HEK293 (cell line): ENCODE data around the gene NOL7.

Experiments
- GLIS2 ChIP-seq: fragments of 450-650 bp; formaldehyde crosslinking; IDR thresholded peaks from 2 replicates; pipeline ENCODE4 v1.5.1; 2016; ENCODE audit warnings: missing biosample characterization, missing genetic modification characterization
- KLF16 ChIP-seq: fragments of 450-650 bp; formaldehyde crosslinking; IDR thresholded peaks from 2 replicates; pipeline ENCODE4 v1.5.1; 2017; ENCODE audit warnings: missing biosample characterization, missing genetic modification characterization
- KLF17 ChIP-seq: fragments of 450-650 bp; formaldehyde crosslinking; IDR thresholded peaks from 2 replicates; pipeline ENCODE4 v1.5.1; 2016; ENCODE audit warnings: missing biosample characterization, missing genetic modification characterization
- KLF8 ChIP-seq: fragments of 450-650 bp; formaldehyde crosslinking; IDR thresholded peaks from 2 replicates; pipeline ENCODE4 v1.5.1; 2016; ENCODE audit warnings: missing biosample characterization, missing genetic modification characterization
- MEIS1 ChIP-seq: sonication (generic); formaldehyde crosslinking; IDR thresholded peaks from 2 replicates; pipeline ENCODE4 v1.8.1; 2022; ENCODE audit warnings: missing genetic modification reagents, mild to moderate bottlenecking, borderline replicate concordance
- MZF1 ChIP-seq: fragments of 450-650 bp; formaldehyde crosslinking; IDR thresholded peaks from 2 replicates; pipeline ENCODE4 v1.5.1; 2017; ENCODE audit warnings: missing biosample characterization, missing genetic modification characterization, borderline replicate concordance
- PBX3 ChIP-seq: sonication (generic); formaldehyde crosslinking; IDR thresholded peaks from 2 replicates; pipeline ENCODE4 v1.8.1; 2022; ENCODE audit warnings: mild to moderate bottlenecking, moderate library complexity, missing genetic modification reagents
- SCRT1 ChIP-seq: fragments of 450-650 bp; formaldehyde crosslinking; IDR thresholded peaks from 2 replicates; pipeline ENCODE4 v1.5.1; 2016; ENCODE audit warnings: missing biosample characterization, missing genetic modification characterization, borderline replicate concordance
- SP3 ChIP-seq: fragments of 450-650 bp; formaldehyde crosslinking; IDR thresholded peaks from 2 replicates; pipeline ENCODE4 v1.5.1; 2016; ENCODE audit warnings: missing biosample characterization, missing genetic modification characterization
- TRIM28 ChIP-seq: IDR thresholded peaks from 2 replicates; pipeline ENCODE4 v1.6.1; 2011; ENCODE audit warnings: low read length, control low read depth, borderline replicate concordance
- WT1 ChIP-seq: fragments of 450-650 bp; formaldehyde crosslinking; IDR thresholded peaks from 2 replicates; pipeline ENCODE4 v1.5.1; 2016; ENCODE audit warnings: missing biosample characterization, missing genetic modification characterization
- ZBTB17 ChIP-seq: fragments of 450-650 bp; formaldehyde crosslinking; IDR thresholded peaks from 2 replicates; pipeline ENCODE4 v1.5.1; 2016; ENCODE audit warnings: missing biosample characterization, missing genetic modification characterization
- ZIC2 ChIP-seq: fragments of 450-650 bp; formaldehyde crosslinking; IDR thresholded peaks from 2 replicates; pipeline ENCODE4 v1.5.1; 2016; ENCODE audit warnings: missing biosample characterization, missing genetic modification characterization
- ZNF112 ChIP-seq: fragments of 450-650 bp; formaldehyde crosslinking; IDR thresholded peaks from 2 replicates; pipeline ENCODE4 v1.5.0; 2017; ENCODE audit warnings: missing biosample characterization, missing genetic modification characterization
- ZNF140 ChIP-seq: fragments of 450-650 bp; formaldehyde crosslinking; IDR thresholded peaks from 2 replicates; pipeline ENCODE4 v1.5.1; 2016; ENCODE audit warnings: missing biosample characterization, missing genetic modification characterization
- ZNF280D ChIP-seq: fragments of 450-650 bp; formaldehyde crosslinking; IDR thresholded peaks from 2 replicates; pipeline ENCODE4 v1.5.1; 2016; ENCODE audit warnings: missing biosample characterization, missing genetic modification characterization
- ZNF311 ChIP-seq: fragments of 450-650 bp; formaldehyde crosslinking; IDR thresholded peaks from 2 replicates; pipeline ENCODE4 v1.5.1; 2017; ENCODE audit warnings: missing biosample characterization, missing genetic modification characterization, borderline replicate concordance
- ZNF501 ChIP-seq: fragments of 450-650 bp; formaldehyde crosslinking; IDR thresholded peaks from 2 replicates; pipeline ENCODE4 v1.5.1; 2016; ENCODE audit warnings: missing biosample characterization, missing genetic modification characterization
- ZNF530 ChIP-seq: fragments of 450-650 bp; formaldehyde crosslinking; IDR thresholded peaks from 2 replicates; pipeline ENCODE4 v1.5.1; 2016; ENCODE audit warnings: low read depth, missing biosample characterization, missing genetic modification characterization
- ZNF585B ChIP-seq: fragments of 450-650 bp; formaldehyde crosslinking; IDR thresholded peaks from 2 replicates; pipeline ENCODE4 v1.5.1; 2016; ENCODE audit warnings: missing biosample characterization, missing genetic modification characterization
- ZNF610 ChIP-seq: fragments of 450-650 bp; formaldehyde crosslinking; IDR thresholded peaks from 2 replicates; pipeline ENCODE4 v1.5.1; 2016; ENCODE audit warnings: missing biosample characterization, missing genetic modification characterization, borderline replicate concordance
- ZSCAN30 ChIP-seq: fragments of 450-650 bp; IDR thresholded peaks from 2 replicates; pipeline ENCODE4 v1.5.1; 2018; ENCODE audit warnings: missing biosample characterization, mild to moderate bottlenecking, missing genetic modification characterization, moderate library complexity
- TF ChIP-seq, protein P1 (sequence below): fragments of 450-650 bp; formaldehyde crosslinking; IDR thresholded peaks from 2 replicates; pipeline ENCODE4 v1.5.1; 2017; ENCODE audit warnings: missing biosample characterization, missing genetic modification characterization
- TF ChIP-seq, protein P2 (sequence below): fragments of 450-650 bp; formaldehyde crosslinking; IDR thresholded peaks from 2 replicates; pipeline ENCODE4 v1.5.1; 2016; ENCODE audit warnings: missing biosample characterization, missing genetic modification characterization

Gene NOL7

DNA sequence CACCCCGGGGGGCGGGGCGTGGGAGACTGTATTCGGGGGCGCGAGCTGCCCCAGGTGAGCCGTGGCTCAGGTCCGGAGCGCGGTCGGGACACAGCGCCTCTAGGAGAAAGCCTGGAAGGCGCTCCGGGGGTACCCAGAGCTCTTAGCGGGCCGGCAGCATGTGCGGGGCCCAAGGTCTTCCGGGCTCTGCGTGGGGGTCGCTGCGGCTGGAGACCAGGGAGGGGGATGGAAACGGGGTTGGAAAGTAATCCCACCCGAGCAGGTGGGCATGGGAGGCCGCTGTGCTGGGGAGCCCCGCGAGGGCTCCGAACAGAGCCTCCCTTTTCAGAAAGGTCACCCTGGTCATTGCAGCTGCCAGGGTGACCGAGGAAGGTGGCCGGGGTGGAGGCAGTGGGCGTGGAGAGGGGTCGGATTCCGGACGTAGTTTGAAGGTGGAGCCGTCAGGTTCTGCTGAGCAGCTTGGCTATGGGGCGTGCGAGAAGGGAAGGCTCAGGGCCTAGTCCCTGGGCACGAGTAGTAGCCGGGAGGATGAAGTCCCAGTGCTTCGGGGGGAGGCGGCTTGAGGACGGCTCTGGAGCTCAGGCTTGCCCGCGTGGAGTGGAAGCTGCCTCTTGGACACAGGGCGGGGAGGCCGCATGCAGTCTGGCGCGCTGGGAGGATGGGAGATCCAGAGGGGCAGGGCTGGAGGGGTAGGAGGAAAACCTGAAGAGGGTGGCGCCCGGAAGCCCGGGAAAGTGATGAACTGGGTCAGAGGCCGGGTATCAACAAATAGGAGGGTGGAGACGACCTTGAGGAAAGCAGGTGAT lies 40.4 kb upstream of the NOL7 start, which contains the start of gene SIRT5 (continued):
- no peak for TF ChIP-seq ZNF585B (tag by site-specific recombination)
- peak; percentile 73 for TF ChIP-seq WT1 (tag by site-specific recombination)
- TF ChIP-seq GLIS2 = peak; percentile 99
- peak; percentile 79 for TF ChIP-seq ZIC2 (tag by site-specific recombination)
- peak; percentile 59 for TF ChIP-seq ZNF610
- TF ChIP-seq, protein P1, sequence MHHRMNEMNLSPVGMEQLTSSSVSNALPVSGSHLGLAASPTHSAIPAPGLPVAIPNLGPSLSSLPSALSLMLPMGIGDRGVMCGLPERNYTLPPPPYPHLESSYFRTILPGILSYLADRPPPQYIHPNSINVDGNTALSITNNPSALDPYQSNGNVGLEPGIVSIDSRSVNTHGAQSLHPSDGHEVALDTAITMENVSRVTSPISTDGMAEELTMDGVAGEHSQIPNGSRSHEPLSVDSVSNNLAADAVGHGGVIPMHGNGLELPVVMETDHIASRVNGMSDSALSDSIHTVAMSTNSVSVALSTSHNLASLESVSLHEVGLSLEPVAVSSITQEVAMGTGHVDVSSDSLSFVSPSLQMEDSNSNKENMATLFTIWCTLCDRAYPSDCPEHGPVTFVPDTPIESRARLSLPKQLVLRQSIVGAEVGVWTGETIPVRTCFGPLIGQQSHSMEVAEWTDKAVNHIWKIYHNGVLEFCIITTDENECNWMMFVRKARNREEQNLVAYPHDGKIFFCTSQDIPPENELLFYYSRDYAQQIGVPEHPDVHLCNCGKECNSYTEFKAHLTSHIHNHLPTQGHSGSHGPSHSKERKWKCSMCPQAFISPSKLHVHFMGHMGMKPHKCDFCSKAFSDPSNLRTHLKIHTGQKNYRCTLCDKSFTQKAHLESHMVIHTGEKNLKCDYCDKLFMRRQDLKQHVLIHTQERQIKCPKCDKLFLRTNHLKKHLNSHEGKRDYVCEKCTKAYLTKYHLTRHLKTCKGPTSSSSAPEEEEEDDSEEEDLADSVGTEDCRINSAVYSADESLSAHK = peak; percentile 21; the same call in 1 of the 2 replicates
- TF ChIP-seq PBX3 = peak; percentile 71
- TF ChIP-seq ZNF501 (tag by site-specific recombination) = peak; percentile 96
- 0 out of 2 replicates have a peak, but pooled peaks have one; percentile 20 for TF ChIP-seq SCRT1
- TF ChIP-seq MZF1 (tag by site-specific recombination) = 0 out of 2 replicates have a peak, but pooled peaks have one; percentile 31
- peak; percentile 87 for TF ChIP-seq ZBTB17 (tag by site-specific recombination)
- no peak for TF ChIP-seq ZNF311 (tag by site-specific recombination)
- peak; percentile 43; the same call in 1 of the 2 replicates for TF ChIP-seq KLF16 (tag by site-specific recombination)
- TF ChIP-seq ZNF530 (tag by site-specific recombination) = no peak
- TF ChIP-seq ZNF280D (tag by site-specific recombination) = peak; percentile 22; the same call in 1 of the 2 replicates
- TF ChIP-seq ZNF140 (tag by site-specific recombination) = no peak
- TF ChIP-seq ZSCAN30 = peak; percentile 32; the same call in 1 of the 2 replicates
- TF ChIP-seq KLF17 (tag by site-specific recombination) = peak; percentile 84
- TF ChIP-seq TRIM28 = no peak
- peak; percentile 89 for TF ChIP-seq SP3 (tag by site-specific recombination)
- TF ChIP-seq ZNF112 (tag by site-specific recombination) = no peak
- no peak for TF ChIP-seq MEIS1
- peak; percentile 84 for TF ChIP-seq KLF8 (tag by site-specific recombination)
- TF ChIP-seq, protein P2, sequence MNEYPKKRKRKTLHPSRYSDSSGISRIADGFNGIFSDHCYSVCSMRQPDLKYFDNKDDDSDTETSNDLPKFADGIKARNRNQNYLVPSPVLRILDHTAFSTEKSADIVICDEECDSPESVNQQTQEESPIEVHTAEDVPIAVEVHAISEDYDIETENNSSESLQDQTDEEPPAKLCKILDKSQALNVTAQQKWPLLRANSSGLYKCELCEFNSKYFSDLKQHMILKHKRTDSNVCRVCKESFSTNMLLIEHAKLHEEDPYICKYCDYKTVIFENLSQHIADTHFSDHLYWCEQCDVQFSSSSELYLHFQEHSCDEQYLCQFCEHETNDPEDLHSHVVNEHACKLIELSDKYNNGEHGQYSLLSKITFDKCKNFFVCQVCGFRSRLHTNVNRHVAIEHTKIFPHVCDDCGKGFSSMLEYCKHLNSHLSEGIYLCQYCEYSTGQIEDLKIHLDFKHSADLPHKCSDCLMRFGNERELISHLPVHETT = peak; percentile 13; the same call in 1 of the 2 replicates
